B cell (primary cell): ENCODE measurements around the gene SDC1. TPM values are rescaled to one million over a fixed set of nuclear protein-coding genes. Genes with fewer than 3 reads are reported as not detected.

Experiments used
- ATAC-seq: fragments of 200-7000 bp; cut with Tn5 transposase; one replicate; pipeline ENCODE4 v1.10.0; 2021; ENCODE audit warnings: low read depth, mild to moderate bottlenecking, moderate number of reproducible peaks, moderate library complexity
- CTCF ChIA-PET: fragments of 350-600 bp; sonication (Branson Sonifier 250); formaldehyde crosslinking; loops from one replicate; lab custom pipeline; 2021; ENCODE audit warnings: antibody characterized with exemption, inconsistent platforms; lab: Charles Lee
- POLR2A ChIA-PET: fragments of 350-600 bp; sonication (Branson Sonifier 250); formaldehyde crosslinking; loops from one replicate; lab custom pipeline; 2021; ENCODE audit warnings: antibody characterized with exemption; lab: Charles Lee
- DNase-seq: peaks from one replicate; pipeline ENCODE4 v3.0.0; 2013
- H2AFZ ChIP-seq: 2 replicates; pipeline ENCODE4 v1.6.1; 2012; ENCODE audit warnings: mild to moderate bottlenecking, low read depth, low read length; ENCODE audit not compliant: insufficient read depth, poor library complexity, severe bottlenecking
- H3K27ac ChIP-seq, 2 donors: 1 replicate in 1 of 2; 2 replicates in 1 of 2; pipeline ENCODE4 v1.5.1; 2012 to 2013; ENCODE audit warnings: low read length in 2 of 2, mild to moderate bottlenecking in 2 of 2, moderate library complexity in 1 of 2
- H3K27me3 ChIP-seq, 4 experiments: fragments of 200-600 bp in 1 of 4; sonication (generic) in 1 of 4; replicated peaks in 1 of 4; 1 replicate in 2 of 4; 2 replicates in 2 of 4; pipeline versions ENCODE4 v1.6.1 to v1.7.0; 2013 to 2016; ENCODE audit warnings: low read length in 3 of 4, mild to moderate bottlenecking in 2 of 4, mixed read lengths in 1 of 4, moderate library complexity in 1 of 4; ENCODE audit not compliant: insufficient read depth in 4 of 4, control insufficient read depth in 3 of 4; ENCODE audit errors: control extremely low read depth in 1 of 4
- H3K36me3 ChIP-seq, 2 experiments: replicated peaks in 1 of 2; 1 replicate in 1 of 2; 2 replicates in 1 of 2; pipeline versions ENCODE4 v1.6.1 to v1.7.1; 2013; ENCODE audit warnings: low read length in 1 of 2; ENCODE audit not compliant: insufficient read depth in 2 of 2, control insufficient read depth in 1 of 2; ENCODE audit errors: control extremely low read depth in 1 of 2, extremely low read depth in 1 of 2
- H3K4me1 ChIP-seq, 2 donors: fragments of 200-600 bp in 1 of 2; sonication (generic) in 1 of 2; 1 replicate in 1 of 2; 2 replicates in 1 of 2; pipeline versions ENCODE4 v1.5.1 to v1.6.1; 2013 to 2017; ENCODE audit warnings: low read length in 2 of 2; ENCODE audit not compliant: control insufficient read depth in 2 of 2, insufficient read depth in 2 of 2
- H3K4me2 ChIP-seq: replicated peaks from 2 replicates; pipeline ENCODE3; 2012; ENCODE audit warnings: mild to moderate bottlenecking, low read depth, low read length; ENCODE audit not compliant: poor library complexity, severe bottlenecking
- H3K4me3 ChIP-seq, 5 experiments: fragments of 200-600 bp in 1 of 5; sonication (generic) in 1 of 5; 1 replicate in 3 of 5; 2 replicates in 2 of 5; pipeline versions ENCODE4 v1.5.1 to v1.7.0; 2011 to 2016; ENCODE audit warnings: low read length in 4 of 5, mild to moderate bottlenecking in 4 of 5, low read depth in 2 of 5, control low read depth in 1 of 5, moderate library complexity in 1 of 5; ENCODE audit not compliant: insufficient read depth in 1 of 5; ENCODE audit errors: control extremely low read depth in 1 of 5, extremely low read depth in 1 of 5
- H3K79me2 ChIP-seq: fragments of 200-600 bp; sonication (generic); one replicate; pipeline ENCODE4 v1.6.0; 2016; ENCODE audit warnings: low read length; ENCODE audit not compliant: control insufficient read depth, insufficient read depth
- H3K9ac ChIP-seq: fragments of 200-600 bp; sonication (generic); 2 replicates; pipeline ENCODE4 v1.6.1; 2017; ENCODE audit warnings: mild to moderate bottlenecking, low read length, moderate library complexity
- H3K9me3 ChIP-seq, 3 donors: one replicate each; pipeline versions ENCODE4 v1.6.1 to v1.7.1; 2013; ENCODE audit warnings: low read length in 2 of 3; ENCODE audit not compliant: control insufficient read depth in 2 of 3, insufficient read depth in 1 of 3; ENCODE audit errors: control extremely low read depth in 1 of 3
- H4K20me1 ChIP-seq: 2 replicates; pipeline ENCODE4 v1.6.0; 2012; ENCODE audit warnings: mild to moderate bottlenecking, low read length; ENCODE audit not compliant: insufficient read depth, control insufficient read depth, poor library complexity, severe bottlenecking
- H3K27ac Mint-ChIP-seq: one replicate; pipeline ENCODE4 v1.8.0; 2021; ENCODE audit warnings: mixed read lengths
- H3K27me3 Mint-ChIP-seq: one replicate; pipeline ENCODE4 v1.8.0; 2021; ENCODE audit warnings: mixed read lengths
- H3K4me1 Mint-ChIP-seq: one replicate; pipeline ENCODE4 v1.8.0; 2021; ENCODE audit warnings: mixed read lengths
- H3K4me3 Mint-ChIP-seq: one replicate; pipeline ENCODE4 v1.8.0; 2021; ENCODE audit warnings: mixed read lengths
- H3K9me3 Mint-ChIP-seq: one replicate; pipeline ENCODE4 v1.8.0; 2022; ENCODE audit warnings: mixed read lengths; ENCODE audit not compliant: insufficient read depth
- CTCF ChIP-seq: fragments of 200-600 bp; IDR thresholded peaks from one replicate; pipeline ENCODE4 v1.8.0; 2022; ENCODE audit warnings: antibody characterized with exemption, mild to moderate bottlenecking
- EZH2 ChIP-seq: IDR thresholded peaks from 2 replicates; pipeline ENCODE4 v1.6.1; 2012; ENCODE audit warnings: borderline replicate concordance, low read depth, mild to moderate bottlenecking, moderate library complexity, low read length; ENCODE audit not compliant: insufficient read depth, poor library complexity, severe bottlenecking
- WGBS: methylation state at CpG from one replicate; pipeline ENCODE4 v1.1.5; 2013; ENCODE audit warnings: missing lambda C conversion rate; ENCODE audit not compliant: insufficient coverage; 5-methylcytosine and 5-hydroxymethylcytosine counted together
- intact Hi-C: fragments of 100-400 bp; cut with micrococcal nuclease; formaldehyde crosslinking; loops from one replicate; pipeline ENCODE4 v1.10.0; 2022
- polyA plus RNA-seq: library from polyadenylated mRNA; depleted of rRNA; stranded (reverse); fragments of >200 nt; gene quantifications from 2 replicates; pipeline ENCODE4 v1.2.3, GENCODE V29; 2012
- total RNA-seq, 2 donors: library from RNA; stranded (reverse); fragments of 120-200 nt in 1 of 2; gene quantifications; 1 replicate in 1 of 2; 2 replicates in 1 of 2; pipeline versions ENCODE4 v1.2.3 to v1.2.4, GENCODE V29; 2013 to 2022

Gene SDC1
- total and polyA plus RNA-seq, 2 donors (not counting 1 experiment from before 2014, with no cell fraction given) = 0.22 TPM; not detected in 1

GRCh38 chr2:20190876-20191713, 33.8 kb downstream of the SDC1 start:
- CTCF ChIA-PET = no interaction called here
- no peaks in the 10 kb centered on the region for H3K36me3 ChIP-seq
- H3K4me1 ChIP-seq = no peaks in the 10 kb centered on the region
- no peak overlapping the region for H3K4me3 ChIP-seq
- no peaks in the 10 kb centered on the region for H3K79me2 ChIP-seq
- intact Hi-C loops = no loop called here
- ATAC-seq (no peak), DNase-seq (no peak)
- H3K4me2 ChIP-seq = no peak overlapping the region
- no peak for TF ChIP-seq CTCF
- TF ChIP-seq EZH2 = no peak
- no peak overlapping the region for H2AFZ ChIP-seq
- H3K9ac ChIP-seq = no peak overlapping the region
- H3K27me3 ChIP-seq = no peaks in the 10 kb centered on the region
- POLR2A ChIA-PET = no interaction called here
- no peaks in the 10 kb centered on the region for H3K9me3 ChIP-seq
- H3K9me3 Mint-ChIP-seq = no peaks in the 10 kb centered on the region
- H4K20me1 ChIP-seq = no peaks in the 10 kb centered on the region
- no peak overlapping the region for H3K27ac ChIP-seq
- H3K4me1 Mint-ChIP-seq = no peaks in the 10 kb centered on the region
- 100% methylated on average over 7 of the region's 19 CpGs for WGBS
- no peak overlapping the region for H3K4me3 Mint-ChIP-seq
- no peak overlapping the region for H3K27ac Mint-ChIP-seq
- no peaks in the 10 kb centered on the region for H3K27me3 Mint-ChIP-seq

DNA sequence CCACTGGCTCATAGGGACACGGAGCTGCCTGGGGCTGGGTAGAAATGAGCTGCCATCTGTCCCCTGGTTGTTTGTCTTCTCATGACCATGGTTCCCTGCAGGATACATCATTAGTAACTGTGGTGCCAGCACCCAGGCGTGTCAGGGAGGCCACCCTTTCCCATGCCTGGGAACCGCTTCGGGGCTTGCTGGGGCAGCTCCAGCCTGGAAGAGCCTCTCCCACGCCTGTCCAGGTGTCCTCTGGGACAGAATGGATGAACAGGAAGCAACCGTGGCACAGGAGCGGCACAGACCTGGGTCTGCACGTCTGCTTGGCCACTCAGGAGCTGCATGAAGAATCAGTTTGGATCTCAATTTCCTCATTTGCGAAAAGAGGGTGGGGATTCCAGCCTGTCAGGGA, 34.8 kb downstream of the SDC1 start:
- ATAC-seq = no peak
- intact Hi-C loops = no loop called here
- TF ChIP-seq CTCF (no peak), EZH2 (no peak)
- Histone ChIP-seq H3K27ac (no peak overlapping the region), H3K36me3 (no peaks in the 10 kb centered on the region), H3K9me3 (no peaks in the 10 kb centered on the region), H3K27me3 (no peaks in the 10 kb centered on the region), H4K20me1 (no peaks in the 10 kb centered on the region), H3K9ac (no peak overlapping the region), H3K4me1 (no peaks in the 10 kb centered on the region), H2AFZ (no peak overlapping the region), H3K4me2 (no peak overlapping the region), H3K79me2 (no peaks in the 10 kb centered on the region), H3K4me3 (no peak overlapping the region)
- Mint-ChIP-seq H3K4me1 (no peaks in the 10 kb centered on the region), H3K4me3 (no peak overlapping the region), H3K27ac (no peak overlapping the region), H3K9me3 (no peaks in the 10 kb centered on the region), H3K27me3 (no peaks in the 10 kb centered on the region)
- 76% methylated on average over 9 of the region's 9 CpGs for WGBS
- DNase-seq = no peak
- ChIA-PET CTCF (no interaction called here), POLR2A (no interaction called here)
